Neural progenitor cell (in vitro differentiated cells): ENCODE results near the gene GMPPA. TPM values are rescaled to one million over a fixed set of nuclear protein-coding genes. Genes with fewer than 3 reads are reported as not detected.

ENCODE experiments used
- DNase-seq: peaks from one replicate; pipeline ENCODE4 v3.0.0-alpha.2; 2016; ENCODE audit warnings: low spot score
- H2AFZ ChIP-seq: fragments of 200-600 bp; sonication (generic); replicated peaks from 2 replicates; pipeline ENCODE4 v1.6.1; 2016; ENCODE audit warnings: antibody characterized with exemption
- H3F3A ChIP-seq: fragments of 200-600 bp; sonication (generic); 2 replicates; pipeline ENCODE4 v1.6.1; 2016; ENCODE audit warnings: antibody characterized with exemption, low read depth
- H3K27ac ChIP-seq: fragments of 200-600 bp; sonication (generic); 2 replicates; pipeline ENCODE4 v1.5.1; 2016; ENCODE audit warnings: mild to moderate bottlenecking
- H3K27me3 ChIP-seq: fragments of 200-600 bp; sonication (generic); 2 replicates; pipeline ENCODE4 v1.6.1; 2016; ENCODE audit warnings: mild to moderate bottlenecking, moderate library complexity
- H3K36me3 ChIP-seq: fragments of 200-600 bp; sonication (generic); 2 replicates; pipeline ENCODE4 v1.5.1; 2016
- H3K4me1 ChIP-seq: fragments of 200-600 bp; sonication (generic); 2 replicates; pipeline ENCODE4 v1.6.1; 2016; ENCODE audit warnings: mixed run types
- H3K4me2 ChIP-seq: fragments of 200-600 bp; sonication (generic); 2 replicates; pipeline ENCODE4 v1.6.1; 2016
- H3K4me3 ChIP-seq: fragments of 200-600 bp; sonication (generic); 2 replicates; pipeline ENCODE4 v1.5.1; 2016
- H3K79me2 ChIP-seq: fragments of 200-600 bp; sonication (generic); 2 replicates; pipeline ENCODE4 v1.6.1; 2016; ENCODE audit warnings: low read depth
- H3K9ac ChIP-seq: fragments of 200-600 bp; sonication (generic); 2 replicates; pipeline ENCODE4 v1.6.1; 2016
- H3K9me3 ChIP-seq: fragments of 200-600 bp; sonication (generic); 2 replicates; pipeline ENCODE4 v1.5.1; 2016; ENCODE audit warnings: low read depth
- H4K20me1 ChIP-seq: fragments of 200-600 bp; sonication (generic); 2 replicates; pipeline ENCODE4 v1.6.1; 2016; ENCODE audit warnings: low read depth
- H3K27ac Mint-ChIP-seq: 3 replicates; pipeline ENCODE4 v1.8.0; 2021; ENCODE audit warnings: mixed read lengths
- H3K27me3 Mint-ChIP-seq: 2 replicates; pipeline ENCODE4 v1.8.0; 2022; ENCODE audit warnings: low read depth, mild to moderate bottlenecking, inconsistent platforms, moderate library complexity, mixed read lengths; ENCODE audit not compliant: insufficient read depth
- H3K36me3 Mint-ChIP-seq: 3 replicates; pipeline ENCODE4 v1.8.0; 2021; ENCODE audit warnings: mixed read lengths
- H3K4me1 Mint-ChIP-seq: 3 replicates; pipeline ENCODE4 v1.8.0; 2021; ENCODE audit warnings: mixed read lengths
- H3K4me3 Mint-ChIP-seq: 3 replicates; pipeline ENCODE4 v1.8.0; 2021; ENCODE audit warnings: mild to moderate bottlenecking, moderate library complexity, mixed read lengths
- H3K9me3 Mint-ChIP-seq: 3 replicates; pipeline ENCODE4 v1.8.0; 2020; ENCODE audit warnings: mixed read lengths
- CTCF ChIP-seq: fragments of 200-600 bp; sonication (generic); IDR thresholded peaks from 2 replicates; pipeline ENCODE4 v1.5.1; 2017; ENCODE audit warnings: antibody characterized with exemption, mild to moderate bottlenecking
- EZH2 ChIP-seq: fragments of 200-600 bp; sonication (generic); IDR thresholded peaks from 2 replicates; pipeline ENCODE4 v1.6.1; 2017; ENCODE audit warnings: antibody characterized with exemption, mild to moderate bottlenecking, moderate library complexity
- EZH2phosphoT487 ChIP-seq: fragments of 200-600 bp; sonication (generic); IDR thresholded peaks from 2 replicates; pipeline ENCODE4 v1.6.1; 2017; ENCODE audit warnings: antibody characterized with exemption
- total RNA-seq: library from RNA; depleted of rRNA; stranded (reverse); fragments of >200 nt; gene quantifications from 2 replicates; pipeline ENCODE4 v1.2.3, GENCODE V29; 2015; ENCODE audit warnings: low replicate concordance

Gene GMPPA
- total RNA-seq, 1 donor from 2014 or later = 49.3 TPM

GRCh38 chr2:219526320-219527075, 27.8 kb downstream of the GMPPA start:
- Histone ChIP-seq H3F3A (peaks cover 52% of the 10 kb centered on the region), H3K27me3 (peaks cover 56% of the 10 kb centered on the region), H3K27ac (no peak overlapping the region), H3K9me3 (no peaks in the 10 kb centered on the region), H3K79me2 (no peaks in the 10 kb centered on the region), H3K4me3 (no peak overlapping the region), H2AFZ (no peak overlapping the region), H4K20me1 (peaks cover 15% of the 10 kb centered on the region), H3K9ac (no peak overlapping the region), H3K4me2 (peak overlapping the region; percentile 67), H3K4me1 (peaks cover 57% of the 10 kb centered on the region), H3K36me3 (no peaks in the 10 kb centered on the region)
- H3K4me1 Mint-ChIP-seq = peaks cover 66% of the 10 kb centered on the region
- TF ChIP-seq EZH2 (no peak), EZH2phosphoT487 (no peak), CTCF (no peak)
- H3K9me3 Mint-ChIP-seq = peaks cover 2% of the 10 kb centered on the region
- peaks cover 29% of the 10 kb centered on the region for H3K27me3 Mint-ChIP-seq
- no peaks in the 10 kb centered on the region for H3K36me3 Mint-ChIP-seq
- peak overlapping the region; percentile 79 for H3K27ac Mint-ChIP-seq
- peak; percentile 28 for DNase-seq
- peak overlapping the region; percentile 72 for H3K4me3 Mint-ChIP-seq

GRCh38 chr2:219527076-219527394, 28.3 kb downstream of the GMPPA start:
- Mint-ChIP-seq H3K27me3 (peaks cover 31% of the 10 kb centered on the region), H3K4me1 (peaks cover 61% of the 10 kb centered on the region), H3K36me3 (no peaks in the 10 kb centered on the region), H3K27ac (peak overlapping the region; percentile 79), H3K9me3 (peaks cover 2% of the 10 kb centered on the region), H3K4me3 (peak overlapping the region; percentile 77)
- Histone ChIP-seq H3K27ac (no peak overlapping the region), H3K36me3 (no peaks in the 10 kb centered on the region), H3K4me2 (peak overlapping the region; percentile 67), H3K27me3 (peaks cover 56% of the 10 kb centered on the region), H2AFZ (no peak overlapping the region), H3K9ac (no peak overlapping the region), H3K79me2 (no peaks in the 10 kb centered on the region), H3K4me3 (no peak overlapping the region), H3K9me3 (no peaks in the 10 kb centered on the region), H4K20me1 (peaks cover 15% of the 10 kb centered on the region), H3K4me1 (peaks cover 52% of the 10 kb centered on the region), H3F3A (peaks cover 47% of the 10 kb centered on the region)
- no peak for DNase-seq
- TF ChIP-seq CTCF (no peak), EZH2 (no peak), EZH2phosphoT487 (no peak)

GRCh38 chr2:219527472-219527871, 28.8 kb downstream of the GMPPA start:
- no peaks in the 10 kb centered on the region for H3K79me2 ChIP-seq
- H3K9ac ChIP-seq = no peak overlapping the region
- no peak overlapping the region for H2AFZ ChIP-seq
- peaks cover 43% of the 10 kb centered on the region for H3F3A ChIP-seq
- DNase-seq = no peak
- peaks cover 48% of the 10 kb centered on the region for H3K4me1 ChIP-seq
- H3K27me3 ChIP-seq = peaks cover 53% of the 10 kb centered on the region
- H3K9me3 ChIP-seq = no peaks in the 10 kb centered on the region
- peaks cover 15% of the 10 kb centered on the region for H4K20me1 ChIP-seq
- no peaks in the 10 kb centered on the region for H3K36me3 ChIP-seq
- Mint-ChIP-seq H3K4me1 (peaks cover 59% of the 10 kb centered on the region), H3K9me3 (peaks cover 2% of the 10 kb centered on the region), H3K27ac (peak overlapping the region; percentile 79), H3K36me3 (no peaks in the 10 kb centered on the region), H3K4me3 (peak overlapping the region; percentile 77), H3K27me3 (peaks cover 31% of the 10 kb centered on the region)
- peak overlapping the region; percentile 67 for H3K4me2 ChIP-seq
- H3K4me3 ChIP-seq = no peak overlapping the region
- H3K27ac ChIP-seq = no peak overlapping the region
- TF ChIP-seq EZH2phosphoT487 = no peak
- TF ChIP-seq EZH2 = no peak
- no peak for TF ChIP-seq CTCF
